Adrenal gland (tissue), 12 donors: ENCODE data around the gene LRRIQ4. TPM values are rescaled to one million over a fixed set of nuclear protein-coding genes. Genes with fewer than 3 reads are reported as not detected.

ENCODE experiments used
- DNase-seq, 7 donors: peaks; one replicate each; pipeline ENCODE4 v3.0.0-alpha.2; 2019 to 2020
- H3K27ac ChIP-seq, 5 donors: fragments of 200-600 bp; sonication (generic) in 4 of 5; 1 replicate in 3 of 5; 2 replicates in 2 of 5; pipeline versions ENCODE4 v1.5.1 to v1.8.0; 2016 to 2020; ENCODE audit warnings: mild to moderate bottlenecking in 1 of 5
- H3K27me3 ChIP-seq: fragments of 200-600 bp; 2 replicates; pipeline ENCODE4 v1.8.0; 2021
- H3K36me3 ChIP-seq, 2 donors: fragments of 200-600 bp; replicated peaks in 1 of 2; 1 replicate in 1 of 2; 2 replicates in 1 of 2; pipeline versions ENCODE4 v1.5.1 to v1.8.0; 2018 to 2022
- H3K4me1 ChIP-seq, 2 donors: fragments of 200-600 bp; replicated peaks in 1 of 2; 1 replicate in 1 of 2; 2 replicates in 1 of 2; pipeline versions ENCODE4 v1.5.1 to v1.8.0; 2018 to 2021
- H3K4me3 ChIP-seq, 4 donors: fragments of 200-600 bp; sonication (generic) in 3 of 4; one replicate each; pipeline ENCODE4 v1.5.1; 2016 to 2018
- H3K9me3 ChIP-seq, 3 donors: fragments of 200-600 bp; sonication (generic) in 1 of 3; replicated peaks in 1 of 3; 1 replicate in 2 of 3; 2 replicates in 1 of 3; pipeline versions ENCODE4 v1.5.1 to v1.8.0; 2016 to 2021
- POLR2A ChIP-seq, 2 donors: fragments of 450-650 bp; IDR thresholded peaks; one replicate each; pipeline ENCODE4 v1.6.1; 2017; ENCODE audit warnings: antibody characterized with exemption in 2 of 2, mild to moderate bottlenecking in 2 of 2, moderate library complexity in 1 of 2
- WGBS, 4 donors: extraction: QIAGEN DNeasy Blood & Tissue Kit in 2 of 4; methylation state at CpG; one replicate each; pipeline versions ENCODE4 v1.1.5 to v1.1.7; 2013 to 2017; 5-methylcytosine and 5-hydroxymethylcytosine counted together
- intact Hi-C, 2 donors: fragments of 100-400 bp; cut with DNase I; formaldehyde crosslinking; loops; one replicate each; pipeline versions ENCODE4 v1.14.1 to v1.15.0; 2022 to 2023
- polyA plus RNA-seq, 3 donors: library from polyadenylated mRNA; stranded (reverse); fragments of 200-250 nt in 2 of 3; fragments of 350-450 nt in 1 of 3; fragmentation: Illumina TruSeq in 1 of 3; extraction: RNeasy Lipid Tissue Mini Kit (QIAGEN cat#74804) in 1 of 3; gene quantifications; one replicate each; pipeline ENCODE4 v1.2.3, GENCODE V29; 2013 to 2014
- total RNA-seq, 9 donors: library from RNA; depleted of rRNA in 4 of 9; stranded (reverse); fragments of >200 nt in 4 of 9; fragments of 120-200 nt in 1 of 9; fragmentation: NEBNext Ultra II Directional in 1 of 9; extraction: Animal tissue kit (Norgen Biotek cat#: 25700) in 1 of 9; gene quantifications; one replicate each; pipeline versions ENCODE4 v1.1.0 to v1.2.4, GENCODE V29; 2013 to 2023
- TF ChIP-seq, protein P1 (sequence below), 6 experiments: fragments of 450-650 bp in 4 of 6; fragments of 200-600 bp in 2 of 6; sonication (generic) in 1 of 6; IDR thresholded peaks; 1 replicate in 5 of 6; 2 replicates in 1 of 6; pipeline versions ENCODE4 v1.5.1 to v1.8.0; 2016 to 2021; ENCODE audit warnings: antibody characterized with exemption in 6 of 6, mild to moderate bottlenecking in 2 of 6, moderate library complexity in 1 of 6
- donor health status: healthy with polysubstance abuse.
- donor health status: Bipolar disorder and iron deficiency.
- donor health status: DM: yes; HTN: yes; CAD: no.
- donor health status: DM: no; HTN: no; CAD: no.
- donor health status: DM: no; HTN: no; CAD: no.
- donor health status: DM: yes; HTN: yes; CAD: no.

The LRRIQ4 gene
- total and polyA plus RNA-seq, 12 donors: 0.11 to 0.16 (median 0.13) TPM; not detected in 8

DNA sequence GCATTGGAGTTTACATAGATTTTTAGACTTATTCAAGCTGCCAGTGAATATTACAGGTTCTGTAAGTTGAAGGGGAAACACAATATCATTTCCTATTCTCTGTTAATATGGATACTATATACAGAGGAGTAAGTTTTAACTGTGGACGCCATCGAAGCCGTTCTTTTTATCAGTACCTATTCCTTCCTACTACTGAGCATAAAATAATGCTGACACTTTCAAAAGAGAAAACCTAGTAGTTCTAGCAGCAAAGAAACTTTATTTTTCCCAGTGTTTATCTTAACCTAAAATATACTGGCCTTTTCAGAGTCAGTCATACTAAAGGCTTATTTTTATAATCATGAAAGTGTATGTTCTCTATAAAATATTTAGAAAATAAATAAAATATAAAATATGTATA lies 42.8 kb downstream of the LRRIQ4 start:
- no peaks in the 10 kb centered on the region for H3K9me3 ChIP-seq
- TF ChIP-seq, protein P1, sequence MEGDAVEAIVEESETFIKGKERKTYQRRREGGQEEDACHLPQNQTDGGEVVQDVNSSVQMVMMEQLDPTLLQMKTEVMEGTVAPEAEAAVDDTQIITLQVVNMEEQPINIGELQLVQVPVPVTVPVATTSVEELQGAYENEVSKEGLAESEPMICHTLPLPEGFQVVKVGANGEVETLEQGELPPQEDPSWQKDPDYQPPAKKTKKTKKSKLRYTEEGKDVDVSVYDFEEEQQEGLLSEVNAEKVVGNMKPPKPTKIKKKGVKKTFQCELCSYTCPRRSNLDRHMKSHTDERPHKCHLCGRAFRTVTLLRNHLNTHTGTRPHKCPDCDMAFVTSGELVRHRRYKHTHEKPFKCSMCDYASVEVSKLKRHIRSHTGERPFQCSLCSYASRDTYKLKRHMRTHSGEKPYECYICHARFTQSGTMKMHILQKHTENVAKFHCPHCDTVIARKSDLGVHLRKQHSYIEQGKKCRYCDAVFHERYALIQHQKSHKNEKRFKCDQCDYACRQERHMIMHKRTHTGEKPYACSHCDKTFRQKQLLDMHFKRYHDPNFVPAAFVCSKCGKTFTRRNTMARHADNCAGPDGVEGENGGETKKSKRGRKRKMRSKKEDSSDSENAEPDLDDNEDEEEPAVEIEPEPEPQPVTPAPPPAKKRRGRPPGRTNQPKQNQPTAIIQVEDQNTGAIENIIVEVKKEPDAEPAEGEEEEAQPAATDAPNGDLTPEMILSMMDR (IDR thresholded peaks at IDR 0.05): no peak
- no peak for TF ChIP-seq POLR2A (IDR thresholded peaks at IDR 0.05)
- WGBS, 4 donors: 84 to 90% (median 87%) methylated on average over 3 of the region's 3 CpGs
- intact Hi-C loops: no loop called here
- H3K4me3 ChIP-seq: no peak overlapping the region
- no peaks in the 10 kb centered on the region for H3K36me3 ChIP-seq
- H3K4me1 ChIP-seq: no peaks in the 10 kb centered on the region
- DNase-seq: no peak
- no peak overlapping the region for H3K27ac ChIP-seq
- peaks cover 5% of the 10 kb centered on the region for H3K27me3 ChIP-seq

DNA sequence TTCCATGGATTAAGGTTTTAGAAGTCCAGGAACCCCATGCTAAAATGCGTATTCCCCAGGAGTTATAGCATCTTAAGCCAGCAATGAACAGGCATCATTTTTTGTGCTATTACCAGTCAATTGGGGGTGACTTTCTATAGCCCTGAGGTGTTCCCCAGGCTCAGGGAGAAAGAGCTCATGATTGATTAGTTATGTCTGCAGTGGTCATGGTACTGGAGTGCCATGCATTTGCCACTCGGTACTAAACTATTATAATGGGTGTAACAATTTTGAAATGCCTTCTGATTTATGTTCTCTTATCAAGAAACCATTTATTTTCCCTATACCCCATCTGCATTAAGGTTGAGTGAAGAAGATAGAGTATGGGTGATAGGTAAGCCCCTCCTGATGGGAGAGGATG lies 45.1 kb downstream of the LRRIQ4 start:
- WGBS, 4 donors: 61 to 83% (median 73%) methylated on average over 2 of the region's 2 CpGs
- no peak for DNase-seq
- intact Hi-C loops: no loop called here

DNA sequence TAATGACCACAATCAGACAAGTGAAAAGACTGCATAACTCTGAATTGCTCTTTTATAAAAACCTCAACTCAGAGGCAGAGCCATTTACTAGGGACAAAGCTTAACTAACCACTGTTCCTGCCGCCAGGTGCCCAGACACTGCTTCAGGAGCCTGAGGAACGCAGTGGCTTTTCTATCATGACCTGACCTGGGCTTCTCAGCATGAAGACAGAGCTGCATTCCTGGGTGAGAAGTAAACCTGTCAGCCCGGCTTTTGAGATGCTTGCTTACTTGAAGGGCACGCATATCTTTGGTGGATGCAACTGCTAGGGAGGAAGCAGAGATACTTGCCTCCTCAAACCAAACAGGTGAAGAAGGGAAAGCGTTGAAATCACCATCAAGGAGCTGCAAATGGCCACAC lies 49.2 kb downstream of the LRRIQ4 start:
- no peaks in the 10 kb centered on the region for H3K4me1 ChIP-seq
- intact Hi-C loops: loop anchor here in 1 of 2 donors (10.0 kb wide), 1 partner anchor 103 kb away; the partner anchor contains the start of gene SEC62
- TF ChIP-seq, protein P1 (IDR thresholded peaks at IDR 0.05): no peak
- no peak for TF ChIP-seq POLR2A (IDR thresholded peaks at IDR 0.05)
- no peaks in the 10 kb centered on the region for H3K9me3 ChIP-seq
- H3K4me3 ChIP-seq: no peak overlapping the region
- WGBS, 4 donors: 73 to 83% (median 80%) methylated on average over 3 to 5 of the region's 5 CpGs
- H3K36me3 ChIP-seq: no peaks in the 10 kb centered on the region
- H3K27ac ChIP-seq: no peak overlapping the region
- no peaks in the 10 kb centered on the region for H3K27me3 ChIP-seq
- no peak for DNase-seq

More for the DNA sequence above, 45.1 kb downstream of the LRRIQ4 start:
- no peaks in the 10 kb centered on the region for H3K4me1 ChIP-seq
- no peaks in the 10 kb centered on the region for H3K9me3 ChIP-seq
- no peak for TF ChIP-seq POLR2A (IDR thresholded peaks at IDR 0.05)
- TF ChIP-seq, protein P1 (IDR thresholded peaks at IDR 0.05): no peak
- H3K27me3 ChIP-seq: peaks cover 5% of the 10 kb centered on the region
- no peak overlapping the region for H3K27ac ChIP-seq
- H3K4me3 ChIP-seq: no peak overlapping the region
- H3K36me3 ChIP-seq: no peaks in the 10 kb centered on the region

DNA sequence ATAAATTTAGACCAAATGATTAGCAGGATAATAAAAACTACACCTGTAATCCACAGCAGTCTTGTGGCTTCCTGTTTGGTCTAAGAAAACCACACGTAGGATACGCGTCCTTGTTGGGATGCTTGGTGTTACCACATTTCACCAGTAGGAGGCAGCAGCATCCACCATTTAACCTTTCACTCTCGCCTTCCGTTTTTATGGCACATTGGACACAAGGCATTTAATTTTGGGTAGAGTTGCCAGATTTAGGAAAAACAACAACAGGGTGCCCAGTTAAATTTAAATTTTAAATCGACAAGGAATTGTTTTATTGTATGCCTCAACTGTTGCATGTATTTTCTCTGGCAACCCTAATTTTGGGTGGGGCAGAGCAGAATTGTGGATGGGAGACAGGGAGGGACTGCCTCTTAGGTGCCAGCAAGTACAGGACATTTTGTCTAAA lies 50.8 kb downstream of the LRRIQ4 start:
- WGBS, 4 donors: 1 to 2% (median 2%) methylated on average over 6 of the region's 6 CpGs
- peak; percentile 44 to 90 (median 69) for DNase-seq
- Histone ChIP-seq H3K27me3 (no peaks in the 10 kb centered on the region), H3K9me3 (no peaks in the 10 kb centered on the region), H3K27ac (no peak overlapping the region), H3K36me3 (no peaks in the 10 kb centered on the region), H3K4me3 (no peak overlapping the region), H3K4me1 (no peaks in the 10 kb centered on the region)
- intact Hi-C loops: loop anchor here in 1 of 2 donors (10.0 kb wide), 1 partner anchor 101 kb away; the partner anchor contains the start of gene SEC62
- TF ChIP-seq POLR2A (IDR thresholded peaks at IDR 0.05): no peak
- TF ChIP-seq, protein P1 (IDR thresholded peaks at IDR 0.05): peak; percentile 86 to 92 (median 90)
